PC-3 (cell line): ENCODE data around the gene IGFBP3.

Experiments used
- CTCF ChIP-seq: fragments of 300-600 bp; sonication (generic); conservative IDR thresholded peaks from 2 replicates; pipeline ENCODE4 v1.5.1; 2017; ENCODE audit warnings: antibody characterized with exemption, low read depth, mild to moderate bottlenecking, low read length
- EZH2phosphoT487 ChIP-seq: fragments of 300-600 bp; sonication (generic); IDR thresholded peaks from 2 replicates; pipeline ENCODE4 v1.6.1; 2018; ENCODE audit warnings: mild to moderate bottlenecking, antibody characterized with exemption, low read length, borderline replicate concordance

GRCh38 chr7:45944058-45944457 is 23.0 kb upstream of the IGFBP3 start:
- no peak for TF ChIP-seq EZH2phosphoT487
- no peak for TF ChIP-seq CTCF
